ENCODE measurements around the gene SUCLG1.

- TF ChIP-seq EZH2phosphoT487 (IDR thresholded peaks at IDR 0.05; ENCODE audit: borderline replicate concordance, low read depth) (no peak), CTCF (IDR thresholded peaks at IDR 0.05) (no peak), ELF1 (IDR thresholded peaks at IDR 0.05) (no peak), GATA2 (CRISPR knock-in tag; IDR thresholded peaks at IDR 0.05) (no peak), YY1 (IDR thresholded peaks at IDR 0.05; ENCODE audit: low read depth) (no peak), SMC3 (IDR thresholded peaks at IDR 0.05; ENCODE audit: low read depth, low read length) (no peak), NFIC (IDR thresholded peaks at IDR 0.05; ENCODE audit: borderline replicate concordance) (no peak), SIN3A (IDR thresholded peaks at IDR 0.05; ENCODE audit: borderline replicate concordance, low read depth, low read length) (no peak), POLR2AphosphoS5 (IDR thresholded peaks at IDR 0.05; ENCODE audit: low read depth, low read length) (no peak), IRF3 (IDR thresholded peaks at IDR 0.05; ENCODE audit: low read depth, low read length) (no peak), REST (IDR thresholded peaks at IDR 0.05; ENCODE audit: low read depth, low read length) (no peak)
These were observed 49.5 kb downstream of the SUCLG1 start for GRCh38 chr2:84409531-84409930.

Data from SK-N-SH (cell line).